K562 (cell line): ENCODE data around the gene BSCL2. TPM values are rescaled to one million over a fixed set of nuclear protein-coding genes. Genes with fewer than 3 reads are reported as not detected.

Experiments used
- COPS2 ChIP-seq: fragments of 450-650 bp; conservative IDR thresholded peaks from 2 replicates; pipeline ENCODE4 v1.6.1; 2016; ENCODE audit warnings: mild to moderate bottlenecking, moderate library complexity
- ETV6 ChIP-seq, 3 experiments: fragments of 150-350 bp in 1 of 3; sonication (generic) in 1 of 3; formaldehyde crosslinking in 1 of 3; IDR thresholded peaks; 2 replicates each; pipeline versions ENCODE4 v1.6.1 to v1.8.0; 2014 to 2022; ENCODE audit warnings: borderline replicate concordance in 2 of 3, low read depth in 2 of 3, antibody characterized with exemption in 1 of 3, low read length in 1 of 3, mild to moderate bottlenecking in 1 of 3, missing genetic modification reagents in 1 of 3
- FUS ChIP-seq: fragments of 200-400 bp; formaldehyde crosslinking; optimal IDR thresholded peaks from 2 replicates; pipeline ENCODE3; 2017; ENCODE audit warnings: low read depth, low read length
- KDM2B ChIP-seq: fragments of 250-450 bp; sonication (Bioruptor Pico); IDR thresholded peaks from 2 replicates; pipeline ENCODE4 v1.8.0; 2021; ENCODE audit warnings: mild to moderate bottlenecking, moderate library complexity
- LEF1 ChIP-seq: fragments of 450-650 bp; IDR thresholded peaks from 2 replicates; pipeline ENCODE4 v1.6.1; 2016; ENCODE audit warnings: mild to moderate bottlenecking
- NR2C1 ChIP-seq, 2 experiments: fragments of 450-650 bp; IDR thresholded peaks; 2 replicates each; pipeline ENCODE4 v1.6.1; 2017; ENCODE audit warnings: mild to moderate bottlenecking in 2 of 2, antibody characterized with exemption in 1 of 2, inconsistent platforms in 1 of 2, missing compliant biosample characterization in 1 of 2, missing genetic modification characterization in 1 of 2
- NR3C1 ChIP-seq: sonication (generic); formaldehyde crosslinking; IDR thresholded peaks from 2 replicates; pipeline ENCODE4 v1.8.1; 2022; ENCODE audit warnings: missing genetic modification reagents
- PHF21A ChIP-seq: fragments of 450-650 bp; IDR thresholded peaks from 2 replicates; pipeline ENCODE4 v1.6.1; 2017; ENCODE audit warnings: low read depth, borderline replicate concordance
- POLR2AphosphoS5 ChIP-seq: IDR thresholded peaks from 2 replicates; pipeline ENCODE4 v1.6.1; 2011; ENCODE audit warnings: mild to moderate bottlenecking, low read depth, low read length, moderate library complexity; ENCODE audit not compliant: control insufficient read depth, insufficient read depth
- SREBF2 ChIP-seq: sonication (generic); formaldehyde crosslinking; IDR thresholded peaks from 2 replicates; pipeline ENCODE4 v1.4.0; 2020; ENCODE audit warnings: mild to moderate bottlenecking, missing genetic modification reagents
- STAT5B ChIP-seq: fragments of 250-450 bp; sonication (Bioruptor Pico); IDR thresholded peaks from 2 replicates; pipeline ENCODE4 v1.8.0; 2021; ENCODE audit warnings: mild to moderate bottlenecking, inconsistent platforms
- THRAP3 ChIP-seq: fragments of 450-650 bp; IDR thresholded peaks from 2 replicates; pipeline ENCODE4 v1.6.1; 2016; ENCODE audit warnings: mild to moderate bottlenecking, inconsistent platforms, borderline replicate concordance
- ZNF217 ChIP-seq: sonication (generic); formaldehyde crosslinking; IDR thresholded peaks from 2 replicates; pipeline ENCODE4 v1.8.0; 2022; ENCODE audit warnings: mild to moderate bottlenecking, missing genetic modification reagents
- ZNF24 ChIP-seq: fragments of 450-650 bp; IDR thresholded peaks from 2 replicates; pipeline ENCODE4 v1.6.1; 2016
- polyA plus RNA-seq, 8 experiments: library from polyadenylated mRNA; depleted of rRNA in 4 of 8; stranded (reverse) in 5 of 8; unstranded in 3 of 8; fragments of >200 nt; fragmentation: Nextera tagmentation in 2 of 8; fragmentation: Illumina TruSeq in 1 of 8; extraction: Ambion mirVana in 2 of 8; extraction: Trizol in 1 of 8; gene quantifications; 2 replicates each; pipeline versions ENCODE4 v1.2.1 to v1.2.3, GENCODE V29; 2011 to 2014; ENCODE audit warnings: inconsistent platforms in 1 of 8, missing spikeins in 1 of 8
- total RNA-seq, 7 experiments: library from RNA; depleted of rRNA in 6 of 7; stranded (reverse); fragments of >200 nt in 6 of 7; fragmentation: Illumina TruSeq in 2 of 7; extraction: Trizol in 2 of 7; gene quantifications; 2 replicates each; pipeline versions ENCODE4 v1.2.1 to v1.2.3, GENCODE V29; 2011 to 2021; ENCODE audit warnings: low replicate concordance in 1 of 7
- TF ChIP-seq, protein P1 (sequence below): fragments of 250-450 bp; sonication (Bioruptor Pico); IDR thresholded peaks from 2 replicates; pipeline ENCODE4 v1.5.0; 2021
- TF ChIP-seq, protein P2 (sequence below): fragments of 250-450 bp; sonication (Bioruptor Pico); IDR thresholded peaks from 2 replicates; pipeline ENCODE4 v1.5.0; 2022; ENCODE audit warnings: mild to moderate bottlenecking
- TF ChIP-seq, protein P3 (sequence below): sonication (generic); IDR thresholded peaks from 2 replicates; pipeline ENCODE4 v1.6.1; 2016
- TF ChIP-seq, protein P4 (sequence below): fragments of 200-800 bp; sonication (Bioruptor generic); IDR thresholded peaks from 2 replicates; pipeline ENCODE4 v1.6.1; 2016; ENCODE audit warnings: missing genetic modification characterization, missing compliant biosample characterization

Gene BSCL2
- total and polyA plus RNA-seq, 9 of the 15 experiments (the other 6 are each of a cell fraction or from before 2014, with no cell fraction given) = 18.9 to 51.7 (median 35.2) TPM

DNA sequence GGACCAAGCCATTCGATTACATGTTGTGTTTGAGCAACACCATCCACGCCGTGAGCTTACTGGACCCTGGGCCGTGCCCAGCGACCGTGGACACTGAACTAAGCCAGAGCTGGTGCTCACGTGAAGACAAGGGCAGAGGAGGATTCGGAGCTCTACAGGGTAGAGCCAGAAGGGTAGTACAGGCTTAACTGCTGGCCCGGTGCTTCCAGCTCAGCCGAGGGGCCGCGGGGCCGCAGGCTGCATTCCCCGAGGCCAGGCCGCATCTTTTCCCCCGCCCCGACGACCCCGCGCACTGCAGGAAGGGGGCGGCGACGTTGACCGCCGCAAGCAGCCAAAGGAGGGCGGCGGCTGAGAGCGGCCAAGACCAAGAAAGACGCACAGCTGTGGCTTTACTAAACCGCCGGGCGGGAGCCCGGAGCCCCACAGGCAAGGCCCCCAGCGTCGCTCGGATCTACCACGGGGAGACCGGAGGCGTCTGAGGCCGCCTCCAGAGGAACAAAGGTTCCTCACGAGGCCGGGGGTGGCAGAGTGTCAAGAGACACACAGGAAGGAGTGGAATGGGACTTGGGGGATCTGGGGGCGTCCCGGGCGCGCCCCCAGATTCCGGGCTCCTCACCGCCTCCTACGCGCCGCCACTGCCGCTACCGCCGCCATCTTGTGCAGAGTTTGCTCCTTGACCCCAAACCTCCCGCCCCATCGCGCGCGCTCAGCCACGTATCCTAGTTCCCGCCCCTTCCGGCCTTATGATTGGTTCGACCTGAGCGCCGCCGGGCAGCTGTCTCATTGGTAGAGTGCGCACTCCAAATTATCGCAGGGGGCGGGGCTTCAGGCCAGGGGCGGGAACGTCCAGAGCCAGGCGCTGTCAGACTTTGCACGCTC lies 61.0 kb downstream of the BSCL2 start, which contains the start of gene GANAB (continued):
- TF ChIP-seq POLR2AphosphoS5 = peak; percentile 95
- no peak for TF ChIP-seq ZNF24
- TF ChIP-seq, protein P1, sequence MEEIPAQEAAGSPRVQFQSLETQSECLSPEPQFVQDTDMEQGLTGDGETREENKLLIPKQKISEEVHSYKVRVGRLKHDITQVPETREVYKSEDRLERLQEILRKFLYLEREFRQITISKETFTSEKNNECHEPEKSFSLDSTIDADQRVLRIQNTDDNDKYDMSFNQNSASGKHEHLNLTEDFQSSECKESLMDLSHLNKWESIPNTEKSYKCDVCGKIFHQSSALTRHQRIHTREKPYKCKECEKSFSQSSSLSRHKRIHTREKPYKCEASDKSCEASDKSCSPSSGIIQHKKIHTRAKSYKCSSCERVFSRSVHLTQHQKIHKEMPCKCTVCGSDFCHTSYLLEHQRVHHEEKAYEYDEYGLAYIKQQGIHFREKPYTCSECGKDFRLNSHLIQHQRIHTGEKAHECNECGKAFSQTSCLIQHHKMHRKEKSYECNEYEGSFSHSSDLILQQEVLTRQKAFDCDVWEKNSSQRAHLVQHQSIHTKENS (CRISPR knock-in tag) = no peak
- TF ChIP-seq, protein P2, sequence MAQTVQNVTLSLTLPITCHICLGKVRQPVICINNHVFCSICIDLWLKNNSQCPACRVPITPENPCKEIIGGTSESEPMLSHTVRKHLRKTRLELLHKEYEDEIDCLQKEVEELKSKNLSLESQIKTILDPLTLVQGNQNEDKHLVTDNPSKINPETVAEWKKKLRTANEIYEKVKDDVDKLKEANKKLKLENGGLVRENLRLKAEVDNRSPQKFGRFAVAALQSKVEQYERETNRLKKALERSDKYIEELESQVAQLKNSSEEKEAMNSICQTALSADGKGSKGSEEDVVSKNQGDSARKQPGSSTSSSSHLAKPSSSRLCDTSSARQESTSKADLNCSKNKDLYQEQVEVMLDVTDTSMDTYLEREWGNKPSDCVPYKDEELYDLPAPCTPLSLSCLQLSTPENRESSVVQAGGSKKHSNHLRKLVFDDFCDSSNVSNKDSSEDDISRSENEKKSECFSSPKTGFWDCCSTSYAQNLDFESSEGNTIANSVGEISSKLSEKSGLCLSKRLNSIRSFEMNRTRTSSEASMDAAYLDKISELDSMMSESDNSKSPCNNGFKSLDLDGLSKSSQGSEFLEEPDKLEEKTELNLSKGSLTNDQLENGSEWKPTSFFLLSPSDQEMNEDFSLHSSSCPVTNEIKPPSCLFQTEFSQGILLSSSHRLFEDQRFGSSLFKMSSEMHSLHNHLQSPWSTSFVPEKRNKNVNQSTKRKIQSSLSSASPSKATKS (CRISPR knock-in tag) = no peak
- TF ChIP-seq THRAP3 = no peak
- peak; percentile 97 for TF ChIP-seq NR2C1 (IDR thresholded peaks at IDR 0.05)
- peak; percentile 98 for TF ChIP-seq NR2C1 (tag; IDR thresholded peaks at IDR 0.05)
- TF ChIP-seq KDM2B (CRISPR knock-in tag) = no peak; the same call in 1 of the 2 replicates
- no peak for TF ChIP-seq NR3C1 (CRISPR knock-in tag)
- TF ChIP-seq, protein P3, sequence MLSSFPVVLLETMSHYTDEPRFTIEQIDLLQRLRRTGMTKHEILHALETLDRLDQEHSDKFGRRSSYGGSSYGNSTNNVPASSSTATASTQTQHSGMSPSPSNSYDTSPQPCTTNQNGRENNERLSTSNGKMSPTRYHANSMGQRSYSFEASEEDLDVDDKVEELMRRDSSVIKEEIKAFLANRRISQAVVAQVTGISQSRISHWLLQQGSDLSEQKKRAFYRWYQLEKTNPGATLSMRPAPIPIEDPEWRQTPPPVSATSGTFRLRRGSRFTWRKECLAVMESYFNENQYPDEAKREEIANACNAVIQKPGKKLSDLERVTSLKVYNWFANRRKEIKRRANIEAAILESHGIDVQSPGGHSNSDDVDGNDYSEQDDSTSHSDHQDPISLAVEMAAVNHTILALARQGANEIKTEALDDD = no peak
- no peak for TF ChIP-seq SREBF2
- TF ChIP-seq FUS = no peak
- TF ChIP-seq ETV6 (IDR thresholded peaks at IDR 0.05; ENCODE audit: borderline replicate concordance in 1 of 2, low read depth in 2 of 2, low read length in 1 of 2) = no peak
- TF ChIP-seq ETV6 (CRISPR knock-in tag; IDR thresholded peaks at IDR 0.05; ENCODE audit: borderline replicate concordance) = no peak
- no peak for TF ChIP-seq ZNF217 (CRISPR knock-in tag)
- no peak for TF ChIP-seq PHF21A
- TF ChIP-seq LEF1 = no peak
- no peak for TF ChIP-seq COPS2
- TF ChIP-seq, protein P4, sequence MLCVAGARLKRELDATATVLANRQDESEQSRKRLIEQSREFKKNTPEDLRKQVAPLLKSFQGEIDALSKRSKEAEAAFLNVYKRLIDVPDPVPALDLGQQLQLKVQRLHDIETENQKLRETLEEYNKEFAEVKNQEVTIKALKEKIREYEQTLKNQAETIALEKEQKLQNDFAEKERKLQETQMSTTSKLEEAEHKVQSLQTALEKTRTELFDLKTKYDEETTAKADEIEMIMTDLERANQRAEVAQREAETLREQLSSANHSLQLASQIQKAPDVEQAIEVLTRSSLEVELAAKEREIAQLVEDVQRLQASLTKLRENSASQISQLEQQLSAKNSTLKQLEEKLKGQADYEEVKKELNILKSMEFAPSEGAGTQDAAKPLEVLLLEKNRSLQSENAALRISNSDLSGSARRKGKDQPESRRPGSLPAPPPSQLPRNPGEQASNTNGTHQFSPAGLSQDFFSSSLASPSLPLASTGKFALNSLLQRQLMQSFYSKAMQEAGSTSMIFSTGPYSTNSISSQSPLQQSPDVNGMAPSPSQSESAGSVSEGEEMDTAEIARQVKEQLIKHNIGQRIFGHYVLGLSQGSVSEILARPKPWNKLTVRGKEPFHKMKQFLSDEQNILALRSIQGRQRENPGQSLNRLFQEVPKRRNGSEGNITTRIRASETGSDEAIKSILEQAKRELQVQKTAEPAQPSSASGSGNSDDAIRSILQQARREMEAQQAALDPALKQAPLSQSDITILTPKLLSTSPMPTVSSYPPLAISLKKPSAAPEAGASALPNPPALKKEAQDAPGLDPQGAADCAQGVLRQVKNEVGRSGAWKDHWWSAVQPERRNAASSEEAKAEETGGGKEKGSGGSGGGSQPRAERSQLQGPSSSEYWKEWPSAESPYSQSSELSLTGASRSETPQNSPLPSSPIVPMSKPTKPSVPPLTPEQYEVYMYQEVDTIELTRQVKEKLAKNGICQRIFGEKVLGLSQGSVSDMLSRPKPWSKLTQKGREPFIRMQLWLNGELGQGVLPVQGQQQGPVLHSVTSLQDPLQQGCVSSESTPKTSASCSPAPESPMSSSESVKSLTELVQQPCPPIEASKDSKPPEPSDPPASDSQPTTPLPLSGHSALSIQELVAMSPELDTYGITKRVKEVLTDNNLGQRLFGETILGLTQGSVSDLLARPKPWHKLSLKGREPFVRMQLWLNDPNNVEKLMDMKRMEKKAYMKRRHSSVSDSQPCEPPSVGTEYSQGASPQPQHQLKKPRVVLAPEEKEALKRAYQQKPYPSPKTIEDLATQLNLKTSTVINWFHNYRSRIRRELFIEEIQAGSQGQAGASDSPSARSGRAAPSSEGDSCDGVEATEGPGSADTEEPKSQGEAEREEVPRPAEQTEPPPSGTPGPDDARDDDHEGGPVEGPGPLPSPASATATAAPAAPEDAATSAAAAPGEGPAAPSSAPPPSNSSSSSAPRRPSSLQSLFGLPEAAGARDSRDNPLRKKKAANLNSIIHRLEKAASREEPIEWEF = no peak
- TF ChIP-seq STAT5B = no peak
